Stimulated activated CD8-positive, alpha-beta memory T cell treated with anti-CD3 and anti-CD28 coated beads, Interleukin-4, amount 100 ng/mL, for 4 hours (primary cell): ENCODE measurements around the gene ARHGAP33.
"Not testable (repeated sequence)": the region's sequence is repeated elsewhere in the genome, so short reads cannot be mapped to it uniquely, and the experiment has no call there.

ENCODE experiments used
- DNase-seq, 2 donors: peaks; one replicate each; pipeline ENCODE4 v3.0.0-alpha.2; 2020; ENCODE audit warnings: low read depth in 2 of 2, low spot score in 1 of 2

ARHGAP33 gene

DNA sequence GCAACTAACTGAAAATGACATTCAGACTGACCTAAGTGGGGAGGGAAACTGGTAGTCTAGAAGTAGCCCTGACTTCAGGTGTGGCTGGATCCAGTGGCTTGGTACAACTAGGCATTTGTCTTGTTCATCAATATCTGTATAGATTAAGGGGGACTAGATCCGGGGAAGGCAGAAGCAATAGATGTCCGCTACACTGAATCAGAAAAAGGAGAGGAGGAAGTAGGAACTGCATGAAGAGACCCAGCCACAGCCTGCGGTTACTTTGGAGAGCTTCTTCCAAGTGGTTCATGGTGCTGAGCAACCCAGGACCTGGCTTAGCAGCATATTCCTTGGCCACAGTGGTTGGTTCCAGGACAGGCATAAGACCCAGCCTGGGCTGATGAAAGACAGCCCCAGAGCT is 47.2 kb downstream of the ARHGAP33 start:
- DNase-seq, result no peak

GRCh38 chr19:35824150-35824549 is 48.8 kb downstream of the ARHGAP33 start:
- no peak for DNase-seq

DNA sequence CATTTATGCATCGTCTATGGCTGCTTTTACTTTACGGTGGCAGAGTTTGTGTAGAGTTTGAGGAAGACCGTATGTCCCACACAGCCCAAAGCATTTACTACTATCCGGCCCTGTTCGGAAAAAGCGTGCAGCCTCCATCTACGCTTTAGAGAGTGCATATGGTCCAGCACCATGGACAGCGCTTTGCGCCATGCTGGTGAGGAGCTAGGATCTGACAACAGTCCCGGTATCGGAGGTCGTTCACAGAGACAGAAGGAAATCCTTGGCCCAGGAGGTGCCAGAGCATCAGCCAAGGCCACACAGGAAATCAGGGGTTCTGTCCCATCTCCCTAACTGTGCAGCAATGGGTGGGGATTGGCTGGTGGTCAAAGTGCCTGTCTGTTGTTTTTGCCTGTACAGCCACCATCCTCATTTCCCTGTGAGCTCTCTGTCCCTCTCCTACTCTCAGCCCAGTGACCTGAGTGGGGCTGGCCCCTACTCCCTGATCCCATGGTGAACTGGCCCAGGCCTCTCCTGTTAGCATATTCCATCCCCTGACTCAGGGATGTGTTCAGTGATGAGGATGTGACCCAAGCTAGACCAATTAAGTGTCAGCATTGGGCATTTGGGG is 53.4 kb downstream of the ARHGAP33 start:
- no peak for DNase-seq

DNA sequence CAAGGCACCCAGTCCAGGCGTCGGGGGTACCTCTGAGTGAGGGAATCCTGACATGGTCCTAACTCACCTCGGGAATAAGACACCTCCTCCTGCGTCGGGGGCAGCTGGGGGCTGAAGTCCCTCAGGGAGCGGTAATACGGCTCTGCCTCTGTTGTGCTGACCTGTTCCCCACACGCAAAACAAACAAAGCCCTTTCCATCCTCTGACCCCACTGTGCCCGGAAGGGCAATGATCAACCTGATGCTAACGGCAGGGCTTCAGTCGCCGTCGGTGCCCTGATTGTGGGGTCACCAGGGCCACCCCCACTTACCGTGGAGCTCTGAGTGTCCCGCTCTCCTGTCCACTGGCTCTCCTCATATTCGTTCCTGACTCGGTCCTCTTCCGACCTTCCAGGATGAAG is 55.6 kb downstream of the ARHGAP33 start:
- no peak for DNase-seq

DNA sequence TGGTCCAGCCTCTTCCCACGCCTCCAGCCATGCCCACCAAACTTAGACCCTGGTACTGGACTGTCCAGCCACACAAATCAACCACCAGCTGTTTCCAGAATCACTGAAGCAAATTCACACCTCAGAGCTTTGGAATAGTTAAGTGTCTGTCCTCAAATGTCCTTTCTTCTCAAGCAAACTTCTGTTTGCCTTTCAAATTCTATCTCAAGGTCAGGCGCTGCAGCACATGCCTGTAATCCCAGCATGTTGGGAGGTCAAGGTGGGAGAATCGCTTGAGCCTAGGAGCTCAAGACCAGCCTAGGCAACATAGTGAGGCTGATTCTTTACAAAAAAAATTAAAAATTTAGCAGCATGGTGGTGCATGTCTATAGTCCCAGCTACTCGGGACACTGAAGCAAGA is 56.7 kb downstream of the ARHGAP33 start:
- DNase-seq, result no peak

DNA sequence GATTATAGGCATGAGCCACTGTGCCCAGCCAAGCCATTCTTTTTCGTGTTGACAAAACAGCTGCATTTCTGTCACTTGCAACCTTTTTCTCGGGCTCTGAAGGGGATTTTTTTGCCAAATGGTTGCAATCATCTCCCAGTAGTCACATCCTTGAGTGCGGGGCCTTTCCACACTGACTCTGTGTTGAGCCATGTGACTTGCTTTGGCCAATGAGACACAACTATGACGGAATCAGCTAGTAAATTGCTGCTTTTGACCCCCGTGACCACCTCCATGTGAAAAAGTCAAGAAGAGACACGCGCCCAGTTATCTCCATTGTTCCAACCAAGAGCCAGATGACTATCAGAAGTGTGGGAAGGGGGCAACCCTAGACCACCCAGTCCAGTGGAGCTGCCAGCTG is 58.6 kb downstream of the ARHGAP33 start:
- DNase-seq, result no peak

GRCh38 chr19:35836096-35836495 is 60.7 kb downstream of the ARHGAP33 start:
- DNase-seq, result not testable (repeated sequence)
